Measurements from ENCODE around the gene RPS13.
"Not testable (repeated sequence)": the region's sequence is repeated elsewhere in the genome, so short reads cannot be mapped to it uniquely, and the experiment has no call there.

The RPS13 gene

DNA sequence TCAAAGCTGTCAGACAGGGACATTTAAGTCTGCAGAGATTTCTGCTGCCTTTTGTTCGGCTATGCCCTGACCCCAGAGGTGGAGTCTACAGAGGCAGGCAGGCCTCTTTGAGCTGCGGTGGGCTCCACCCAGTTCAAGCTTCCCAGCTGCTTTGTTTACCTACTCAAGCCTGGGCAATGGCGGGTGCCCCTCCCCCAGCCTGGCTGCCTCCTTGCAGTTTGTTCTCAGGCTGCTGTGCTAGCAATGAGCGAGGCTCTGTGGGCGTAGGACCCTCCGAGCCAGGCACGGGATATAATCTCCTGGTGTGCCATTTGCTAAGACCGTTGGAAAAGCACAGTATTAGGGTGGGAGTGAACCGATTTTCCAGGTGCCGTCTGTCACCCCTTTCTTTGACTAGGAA, 43.4 kb downstream of the RPS13 start:
- DNase-seq: not testable (repeated sequence)

DNA sequence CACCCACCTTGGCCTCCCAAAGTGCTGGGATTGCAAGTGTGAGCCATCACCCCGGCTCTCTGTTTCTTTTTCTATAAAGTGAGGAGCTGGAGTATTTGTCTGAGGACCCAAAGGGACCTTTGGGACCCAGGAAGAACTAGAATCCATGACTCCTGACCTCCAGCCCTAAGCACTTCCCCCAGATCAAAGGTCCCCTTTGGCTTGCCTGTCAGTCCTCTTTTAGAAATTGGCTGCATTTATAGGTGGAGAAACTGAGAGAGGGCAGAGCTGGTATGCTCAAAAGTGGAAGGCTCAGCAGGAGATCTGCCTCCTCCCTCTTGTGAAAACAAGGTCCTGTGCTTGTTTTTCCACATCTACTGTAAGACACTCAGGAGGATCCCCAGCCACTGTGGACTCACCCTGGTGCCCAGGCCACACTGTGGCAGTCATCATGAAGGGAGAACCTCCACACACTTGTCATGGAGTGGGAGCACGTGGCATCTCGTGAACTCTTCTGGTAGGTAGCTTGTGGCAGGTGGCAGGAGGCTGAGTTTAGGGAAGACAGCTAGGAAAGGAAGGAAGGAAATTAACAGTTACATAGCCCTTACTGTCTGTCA, 50.9 kb downstream of the RPS13 start:
- no peak for DNase-seq

DNA sequence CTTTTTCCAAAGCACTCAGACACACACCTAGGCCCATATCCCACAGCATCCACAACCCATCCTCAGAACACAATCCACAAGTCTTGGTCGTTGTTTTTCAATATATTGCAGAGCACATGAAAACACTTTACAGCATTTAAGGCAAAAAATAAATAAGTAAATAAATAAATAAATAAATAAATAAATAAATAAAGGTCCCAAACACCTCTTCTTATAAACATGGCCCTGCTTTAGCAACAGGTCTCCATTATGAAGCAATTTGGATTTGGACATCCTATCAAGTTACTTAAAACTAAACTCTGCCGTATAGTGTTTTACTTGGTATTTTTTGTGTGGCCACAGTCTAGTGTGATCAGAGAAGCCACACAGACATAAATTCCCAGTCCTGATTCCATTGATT, 52.5 kb downstream of the RPS13 start:
- DNase-seq: no peak
